ENCODE results near the gene CRACR2B.

The CRACR2B gene

DNA sequence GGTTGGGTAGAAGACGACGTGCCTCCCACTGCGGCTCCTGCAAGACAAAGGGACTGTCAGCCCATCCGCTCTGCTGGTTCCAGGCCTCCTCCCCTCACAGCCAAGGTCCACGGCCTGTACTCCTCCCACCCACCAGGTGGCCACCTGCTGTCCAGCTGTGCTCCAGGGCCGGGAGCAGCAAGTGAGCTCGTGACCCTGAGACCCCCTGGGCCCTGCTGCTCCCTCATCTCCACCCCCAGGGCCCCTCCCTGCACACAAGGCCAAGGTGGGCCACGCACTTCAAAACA is 42.4 kb downstream of the CRACR2B start:
- no peak for DNase-seq

- DNase-seq, result no peak
Measured at GRCh38 chr11:870418-870817, 42.7 kb downstream of the CRACR2B start.

- no peak for DNase-seq
Measured at GRCh38 chr11:871472-871871, 43.8 kb downstream of the CRACR2B start.

DNA sequence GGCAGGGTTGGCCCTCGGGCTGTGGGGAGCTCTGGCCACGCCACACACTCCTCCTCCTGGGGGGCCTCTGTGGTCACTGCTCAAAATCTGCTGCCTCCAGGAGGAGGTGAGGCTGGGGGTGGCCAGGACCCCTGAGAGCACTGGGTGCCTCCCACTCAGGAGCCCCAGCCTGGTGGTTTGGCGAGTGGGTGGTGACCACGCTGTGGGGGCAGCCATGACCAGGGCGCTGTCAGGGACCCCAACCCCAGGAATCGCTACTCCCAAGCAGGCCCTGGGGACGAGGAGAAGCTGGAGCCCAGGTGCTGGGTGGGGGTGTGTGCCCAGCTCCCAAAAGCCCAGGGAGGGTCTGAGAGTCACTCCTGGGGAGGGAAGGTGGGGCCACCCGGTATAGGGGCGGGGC is 45.1 kb downstream of the CRACR2B start:
- no peak for DNase-seq

- no peak for DNase-seq
Measured at GRCh38 chr11:873706-874105, 46.0 kb downstream of the CRACR2B start.

DNA sequence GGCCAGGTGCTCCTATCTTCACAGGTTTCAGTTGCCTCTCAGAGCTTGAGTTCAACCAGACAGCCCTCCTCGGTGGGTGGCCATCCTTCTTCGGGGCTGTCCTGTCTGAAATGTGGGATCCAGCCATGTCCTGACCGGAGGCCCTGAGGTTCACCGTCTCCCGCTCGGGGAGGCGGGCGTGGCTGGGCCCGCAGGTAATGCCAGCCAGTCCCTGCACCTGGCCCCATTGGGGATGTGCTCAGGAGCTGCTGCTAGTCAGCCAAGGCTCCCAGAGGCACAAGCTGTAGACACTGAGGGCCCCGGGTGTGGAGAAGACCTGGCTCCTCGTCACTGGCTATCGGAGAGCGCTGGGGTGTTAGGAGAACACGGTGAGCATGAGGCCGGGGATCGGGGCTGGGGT is 47.5 kb downstream of the CRACR2B start:
- DNase-seq, result no peak

GRCh38 chr11:875769-876301 is 48.1 kb downstream of the CRACR2B start:
- DNase-seq, result no peak

- DNase-seq, result no peak
Measured at GRCh38 chr11:876545-876944, 48.8 kb downstream of the CRACR2B start.

GRCh38 chr11:877565-877964 is 49.8 kb downstream of the CRACR2B start:
- no peak for DNase-seq

- DNase-seq, result no peak
Measured at GRCh38 chr11:880447-880846, 52.7 kb downstream of the CRACR2B start.

Data from NCI-H2081 treated with DMSO at 0.1 percent for 48 hours (cell line).